C4-2B (cell line): ENCODE data around the gene HPCAL4.

Experiments
- ZFX ChIP-seq: fragments of 450-650 bp; IDR thresholded peaks from 2 replicates; pipeline ENCODE4 v1.6.1; 2017
- TF ChIP-seq, protein P1 (sequence below): fragments of 450-650 bp; conservative IDR thresholded peaks from 2 replicates; pipeline ENCODE4 v1.5.1; 2017; ENCODE audit warnings: mild to moderate bottlenecking

DNA sequence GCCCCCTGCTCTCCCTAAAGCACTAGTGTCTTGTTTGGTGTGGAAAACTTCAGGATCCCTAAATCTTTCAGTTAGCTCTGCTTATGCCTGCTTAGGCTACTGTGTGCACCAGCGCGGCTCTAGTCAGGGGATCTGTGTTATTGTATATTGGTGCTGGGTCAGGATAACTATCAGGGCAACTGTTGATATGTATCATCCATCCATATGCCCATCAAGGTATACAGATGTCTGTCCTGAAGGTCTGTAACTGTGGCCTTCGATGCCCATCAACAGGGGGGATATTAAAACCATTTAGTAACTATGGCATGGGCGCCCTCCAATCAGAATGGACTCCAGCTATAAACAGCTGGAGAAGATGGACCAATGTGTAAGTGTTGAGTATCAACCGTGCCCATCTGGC is 31.7 kb downstream of the HPCAL4 start:
- TF ChIP-seq, protein P1, sequence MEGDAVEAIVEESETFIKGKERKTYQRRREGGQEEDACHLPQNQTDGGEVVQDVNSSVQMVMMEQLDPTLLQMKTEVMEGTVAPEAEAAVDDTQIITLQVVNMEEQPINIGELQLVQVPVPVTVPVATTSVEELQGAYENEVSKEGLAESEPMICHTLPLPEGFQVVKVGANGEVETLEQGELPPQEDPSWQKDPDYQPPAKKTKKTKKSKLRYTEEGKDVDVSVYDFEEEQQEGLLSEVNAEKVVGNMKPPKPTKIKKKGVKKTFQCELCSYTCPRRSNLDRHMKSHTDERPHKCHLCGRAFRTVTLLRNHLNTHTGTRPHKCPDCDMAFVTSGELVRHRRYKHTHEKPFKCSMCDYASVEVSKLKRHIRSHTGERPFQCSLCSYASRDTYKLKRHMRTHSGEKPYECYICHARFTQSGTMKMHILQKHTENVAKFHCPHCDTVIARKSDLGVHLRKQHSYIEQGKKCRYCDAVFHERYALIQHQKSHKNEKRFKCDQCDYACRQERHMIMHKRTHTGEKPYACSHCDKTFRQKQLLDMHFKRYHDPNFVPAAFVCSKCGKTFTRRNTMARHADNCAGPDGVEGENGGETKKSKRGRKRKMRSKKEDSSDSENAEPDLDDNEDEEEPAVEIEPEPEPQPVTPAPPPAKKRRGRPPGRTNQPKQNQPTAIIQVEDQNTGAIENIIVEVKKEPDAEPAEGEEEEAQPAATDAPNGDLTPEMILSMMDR = no peak
- no peak for TF ChIP-seq ZFX
